ENCODE data around the gene RHEX.

GRCh38 chr1:206029484-206029883, 23.5 kb upstream of the RHEX start:
- TF ChIP-seq CTCF (IDR thresholded peaks at IDR 0.05) (no peak), POLR2A (IDR thresholded peaks at IDR 0.05) (no peak)

All from ovary (tissue), 3 donors.